Activated naive CD4-positive, alpha-beta T cell treated with anti-CD3 and anti-CD28 coated beads, Interleukin-2, amount 10 ng/mL, durations not matched to agents 7 days and 5 days (primary cell): ENCODE results near the gene ADGRV1.

Experiments used
- CTCF ChIA-PET: fragments of 350-600 bp; sonication (Branson Sonifier 250); formaldehyde crosslinking; loops from one replicate; lab custom pipeline; 2021; ENCODE audit warnings: antibody characterized with exemption; lab: Charles Lee
- DNase-seq: peaks from one replicate; pipeline ENCODE4 v3.0.0-alpha.2; 2020
- H3K27ac Mint-ChIP-seq: one replicate; pipeline ENCODE4 v1.8.0; 2021; ENCODE audit warnings: mild to moderate bottlenecking, moderate library complexity, mixed read lengths
- H3K27me3 Mint-ChIP-seq: one replicate; pipeline ENCODE4 v1.8.0; 2021; ENCODE audit warnings: mild to moderate bottlenecking, mixed read lengths
- H3K36me3 Mint-ChIP-seq: one replicate; pipeline ENCODE4 v1.8.0; 2021; ENCODE audit warnings: mixed read lengths
- H3K4me1 Mint-ChIP-seq: one replicate; pipeline ENCODE4 v1.8.0; 2021; ENCODE audit warnings: mixed read lengths
- H3K4me3 Mint-ChIP-seq: one replicate; pipeline ENCODE4 v1.8.0; 2021; ENCODE audit warnings: mild to moderate bottlenecking, moderate library complexity, mixed read lengths
- H3K9me3 Mint-ChIP-seq: one replicate; pipeline ENCODE4 v1.8.0; 2021; ENCODE audit warnings: mixed read lengths

The ADGRV1 gene

DNA sequence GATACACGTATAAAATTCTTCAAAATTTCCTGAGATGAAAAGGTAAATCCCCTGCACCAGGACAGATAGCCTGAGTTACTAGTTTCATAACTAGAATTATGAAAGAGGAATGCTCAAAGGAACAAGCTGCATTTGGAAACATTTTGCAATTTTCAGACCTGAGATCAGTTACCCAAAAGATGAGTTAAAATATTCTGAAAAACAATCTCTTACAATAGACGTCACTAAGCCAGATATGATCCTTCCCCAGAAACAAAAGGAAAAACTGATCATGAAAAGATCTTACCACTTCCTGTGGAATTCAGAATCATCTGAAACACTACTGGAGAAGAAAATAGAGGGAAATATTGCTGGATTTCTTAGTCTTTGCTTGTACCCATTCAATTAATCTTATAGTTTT, 619.9 kb downstream of the ADGRV1 start:
- no peaks in the 10 kb centered on the region for H3K9me3 Mint-ChIP-seq
- H3K27ac Mint-ChIP-seq: no peak overlapping the region
- no peaks in the 10 kb centered on the region for H3K36me3 Mint-ChIP-seq
- H3K27me3 Mint-ChIP-seq: peaks cover 17% of the 10 kb centered on the region
- no peak overlapping the region for H3K4me3 Mint-ChIP-seq
- DNase-seq: no peak
- CTCF ChIA-PET: interaction anchor here (0.8 to 1.1 kb wide), 2 partner anchors 9 to 11 kb away, joined by 3 to 5 read pairs; no protein-coding TSS in a partner anchor
- H3K4me1 Mint-ChIP-seq: peaks cover 12% of the 10 kb centered on the region

DNA sequence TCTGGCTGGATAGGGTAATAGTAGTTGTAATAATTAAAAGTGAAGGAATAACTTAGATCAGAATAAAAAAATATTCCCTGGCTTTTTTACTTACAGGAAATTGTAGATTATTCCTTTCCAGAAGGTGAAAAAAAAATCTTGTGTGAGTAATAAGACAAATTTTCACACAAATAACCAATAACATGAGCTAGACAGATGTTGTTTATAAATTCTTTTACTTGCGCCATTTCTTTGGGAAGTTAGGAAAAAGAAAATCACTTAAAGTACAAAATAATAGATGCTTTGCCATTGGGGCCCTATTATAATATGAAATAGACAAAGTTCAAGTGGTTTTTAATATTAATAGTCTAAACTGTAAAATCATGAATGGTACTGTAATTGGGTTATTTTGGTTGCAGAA, 620.4 kb downstream of the ADGRV1 start:
- Mint-ChIP-seq H3K9me3 (no peaks in the 10 kb centered on the region), H3K27me3 (peaks cover 17% of the 10 kb centered on the region), H3K4me1 (peaks cover 17% of the 10 kb centered on the region), H3K27ac (no peak overlapping the region), H3K36me3 (no peaks in the 10 kb centered on the region), H3K4me3 (no peak overlapping the region)
- no peak for DNase-seq
- CTCF ChIA-PET: interaction anchor here (1.1 kb wide), 1 partner anchor 9 kb away, joined by 5 read pairs; no protein-coding TSS in a partner anchor

DNA sequence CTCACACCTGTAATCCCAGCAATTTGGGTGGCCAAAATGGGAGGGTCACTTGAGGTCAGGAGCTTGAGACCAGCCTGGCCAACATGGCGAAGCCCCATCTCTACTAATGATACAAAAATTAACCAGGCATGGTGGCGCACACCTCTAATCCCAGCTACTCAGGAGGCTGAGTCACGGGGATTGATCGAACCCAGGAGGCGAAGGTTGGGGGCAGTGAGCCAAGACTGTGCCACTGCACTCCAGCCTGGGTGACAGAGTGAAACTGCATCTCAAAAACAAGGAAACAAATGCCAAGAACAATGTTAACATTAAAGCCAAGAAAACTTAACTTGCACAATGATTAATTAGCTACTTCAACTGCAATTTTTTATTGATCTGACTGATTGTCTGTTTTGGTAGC, 621.9 kb downstream of the ADGRV1 start:
- Mint-ChIP-seq H3K9me3 (no peaks in the 10 kb centered on the region), H3K27me3 (peaks cover 18% of the 10 kb centered on the region), H3K4me3 (no peak overlapping the region), H3K4me1 (peaks cover 19% of the 10 kb centered on the region), H3K36me3 (no peaks in the 10 kb centered on the region), H3K27ac (no peak overlapping the region)
- DNase-seq: no peak
- CTCF ChIA-PET: no interaction called here

DNA sequence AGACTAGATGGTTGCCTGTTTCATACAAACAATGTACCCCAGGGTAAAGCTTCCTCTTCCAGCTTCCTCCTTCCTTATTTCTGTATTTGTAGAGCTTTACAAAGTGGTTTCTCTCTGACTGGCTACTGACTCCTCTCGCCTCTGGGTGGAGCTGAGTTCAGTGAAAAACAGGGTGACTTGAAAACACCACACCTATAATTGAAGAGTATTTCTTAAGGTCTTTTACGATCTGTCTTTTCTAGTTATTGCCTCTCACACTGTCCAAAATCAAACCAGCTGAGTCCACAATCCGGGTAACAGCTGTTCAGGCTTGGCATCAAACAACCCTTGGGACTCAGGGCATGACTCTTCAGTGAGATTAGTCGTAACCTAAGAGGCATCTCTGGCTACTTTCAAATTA, 624.2 kb downstream of the ADGRV1 start:
- Mint-ChIP-seq H3K9me3 (no peaks in the 10 kb centered on the region), H3K4me1 (peaks cover 19% of the 10 kb centered on the region), H3K27ac (no peak overlapping the region), H3K27me3 (peaks cover 9% of the 10 kb centered on the region), H3K36me3 (no peaks in the 10 kb centered on the region), H3K4me3 (no peak overlapping the region)
- CTCF ChIA-PET: interaction anchor here (0.7 to 2.2 kb wide), 5 partner anchors 13 to 205 kb away, joined by 3 to 13 read pairs (median 4); no protein-coding TSS in a partner anchor
- DNase-seq: no peak

DNA sequence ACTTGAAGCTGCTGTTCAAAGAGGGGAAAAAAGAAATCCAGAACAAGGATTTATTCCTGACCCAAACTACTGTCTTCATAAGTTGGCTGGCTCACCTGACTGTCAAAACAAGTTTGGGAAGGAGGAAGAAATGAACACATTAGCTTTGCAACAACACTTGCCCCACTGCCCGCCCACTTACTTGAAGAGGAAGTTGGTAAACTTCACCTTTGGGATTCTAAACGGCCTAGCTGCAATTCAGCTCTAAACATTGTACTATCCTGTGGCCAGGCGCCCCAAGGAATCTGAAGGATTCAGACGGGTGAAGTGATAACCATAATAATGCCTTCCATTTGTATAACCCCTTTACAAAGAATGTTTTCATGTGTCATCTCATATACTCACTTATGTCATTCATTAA, 625.1 kb downstream of the ADGRV1 start:
- DNase-seq: no peak
- Mint-ChIP-seq H3K27me3 (peaks cover 9% of the 10 kb centered on the region), H3K27ac (peak overlapping the region; percentile 58)

DNA sequence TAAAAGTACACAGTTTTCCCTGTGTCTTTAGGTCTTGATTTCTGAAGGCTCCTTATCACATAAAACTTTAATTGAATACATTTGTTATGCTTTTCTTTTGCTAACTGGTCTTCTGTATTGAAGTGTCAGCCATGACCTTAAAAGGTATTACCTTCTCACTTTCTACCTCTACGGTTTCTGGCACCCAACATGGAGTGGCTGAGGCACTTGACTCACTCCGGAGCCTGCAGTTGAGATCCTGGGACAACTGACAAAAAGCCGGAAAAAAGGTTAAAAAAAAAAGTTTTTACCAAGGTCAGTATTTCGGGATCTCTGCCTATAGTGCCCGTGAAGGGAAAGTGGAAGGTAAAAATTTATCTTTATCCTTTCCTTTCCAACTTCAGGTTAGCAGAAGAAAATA, 627.5 kb downstream of the ADGRV1 start:
- Mint-ChIP-seq H3K4me3 (no peak overlapping the region), H3K9me3 (no peaks in the 10 kb centered on the region), H3K27me3 (peaks cover 9% of the 10 kb centered on the region), H3K27ac (no peak overlapping the region), H3K36me3 (no peaks in the 10 kb centered on the region), H3K4me1 (peaks cover 19% of the 10 kb centered on the region)
- CTCF ChIA-PET: no interaction called here
- DNase-seq: no peak

More for the DNA sequence above, 625.1 kb downstream of the ADGRV1 start:
- Mint-ChIP-seq H3K4me3 (no peak overlapping the region), H3K4me1 (peaks cover 19% of the 10 kb centered on the region), H3K36me3 (no peaks in the 10 kb centered on the region), H3K9me3 (no peaks in the 10 kb centered on the region)
- CTCF ChIA-PET: interaction anchor here (1.4 to 2.2 kb wide), 3 partner anchors 21 to 204 kb away, joined by 3 to 13 read pairs (median 4); no protein-coding TSS in a partner anchor

DNA sequence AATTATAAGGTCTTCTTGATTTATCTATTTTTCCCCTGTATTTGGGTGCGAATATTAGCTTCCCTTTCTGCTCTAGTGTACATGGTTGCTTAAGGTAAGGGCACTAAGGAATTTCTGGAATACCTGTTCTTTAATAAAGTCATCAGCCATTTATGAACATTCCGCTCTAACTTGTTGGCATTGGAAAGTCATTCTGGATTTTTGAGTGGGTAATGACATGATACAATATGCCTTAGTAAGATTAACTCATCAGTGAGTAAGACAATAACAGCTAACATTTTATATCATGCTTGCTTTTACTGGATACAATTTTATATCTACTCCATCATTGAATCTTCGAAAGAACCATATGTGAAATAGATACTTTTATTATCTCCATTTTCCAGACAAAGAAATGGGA, 628.4 kb downstream of the ADGRV1 start:
- Mint-ChIP-seq H3K27me3 (peaks cover 5% of the 10 kb centered on the region), H3K9me3 (no peaks in the 10 kb centered on the region), H3K27ac (no peak overlapping the region), H3K4me1 (peaks cover 19% of the 10 kb centered on the region), H3K36me3 (no peaks in the 10 kb centered on the region), H3K4me3 (no peak overlapping the region)
- no peak for DNase-seq
- CTCF ChIA-PET: interaction anchor here (1.2 to 1.7 kb wide), 2 partner anchors 8 to 232 kb away, joined by 3 to 5 read pairs; no protein-coding TSS in a partner anchor

DNA sequence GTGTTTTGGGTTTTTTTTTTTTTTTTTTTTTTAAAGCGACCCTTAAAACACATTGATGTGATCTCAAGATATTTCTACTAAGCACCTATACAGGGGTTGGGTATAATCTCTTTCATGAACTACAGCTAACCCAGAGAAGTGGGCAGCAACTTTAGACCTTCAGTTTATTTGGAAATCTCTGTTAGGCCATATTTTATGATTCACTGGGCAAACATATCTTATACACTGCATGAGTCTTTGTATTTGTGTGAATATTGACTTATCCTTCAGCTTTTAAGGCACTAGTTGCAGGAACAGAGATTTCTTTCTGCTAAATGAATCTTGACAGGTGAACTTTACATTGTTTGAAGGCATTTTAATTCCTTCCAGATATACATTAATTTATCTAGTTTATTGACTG, 630.2 kb downstream of the ADGRV1 start:
- CTCF ChIA-PET: interaction anchor here (0.7 to 1.7 kb wide), 2 partner anchors 10 to 26 kb away, joined by 4 to 5 read pairs; no protein-coding TSS in a partner anchor
- Mint-ChIP-seq H3K36me3 (no peaks in the 10 kb centered on the region), H3K4me1 (peaks cover 4% of the 10 kb centered on the region), H3K27me3 (peaks cover 5% of the 10 kb centered on the region), H3K27ac (no peak overlapping the region), H3K9me3 (no peaks in the 10 kb centered on the region), H3K4me3 (no peak overlapping the region)
- no peak for DNase-seq

DNA sequence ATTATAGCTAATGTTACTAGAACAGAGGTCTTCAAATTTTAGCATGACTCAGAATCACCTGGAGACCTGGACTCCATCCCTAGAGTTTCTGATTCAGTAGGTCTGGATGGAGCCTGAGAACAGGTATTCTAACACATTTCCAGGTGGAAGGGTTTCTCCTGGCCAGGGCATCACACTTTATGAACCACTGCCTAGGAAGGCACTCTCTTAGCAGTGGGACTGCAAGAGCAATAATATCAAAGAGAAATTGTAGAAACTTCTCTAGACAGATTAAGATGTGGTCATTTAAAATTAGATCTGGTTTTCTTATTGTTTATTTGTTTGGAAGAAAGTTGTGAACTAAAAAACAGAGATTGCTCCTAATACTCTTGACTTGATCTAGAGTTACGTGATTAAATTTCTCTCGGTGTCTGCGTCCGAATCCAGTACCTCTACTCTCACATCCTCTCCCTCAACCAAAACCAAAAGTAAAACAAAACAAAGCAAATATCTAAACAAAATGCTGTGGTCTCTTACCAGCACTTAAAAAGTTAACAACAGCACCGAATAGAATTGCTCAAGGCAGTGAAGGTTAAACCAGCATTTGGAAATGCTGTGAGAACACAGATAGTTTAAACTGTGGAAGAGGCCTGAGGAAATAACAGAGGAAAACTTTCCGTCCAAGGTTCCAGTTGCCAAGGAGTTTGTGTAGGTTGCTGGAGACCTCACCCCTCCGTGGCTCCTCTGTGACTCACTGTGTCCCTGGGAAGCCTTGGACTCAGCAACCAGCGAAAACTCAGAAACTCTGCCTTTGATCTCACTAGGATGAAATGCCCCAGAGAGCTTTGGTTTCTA, 631.1 kb downstream of the ADGRV1 start:
- H3K27ac Mint-ChIP-seq: no peak overlapping the region
- no peak overlapping the region for H3K4me3 Mint-ChIP-seq
- DNase-seq: no peak
- peaks cover 5% of the 10 kb centered on the region for H3K27me3 Mint-ChIP-seq
- CTCF ChIA-PET: no interaction called here
- H3K36me3 Mint-ChIP-seq: no peaks in the 10 kb centered on the region
- H3K9me3 Mint-ChIP-seq: no peaks in the 10 kb centered on the region
- no peaks in the 10 kb centered on the region for H3K4me1 Mint-ChIP-seq

DNA sequence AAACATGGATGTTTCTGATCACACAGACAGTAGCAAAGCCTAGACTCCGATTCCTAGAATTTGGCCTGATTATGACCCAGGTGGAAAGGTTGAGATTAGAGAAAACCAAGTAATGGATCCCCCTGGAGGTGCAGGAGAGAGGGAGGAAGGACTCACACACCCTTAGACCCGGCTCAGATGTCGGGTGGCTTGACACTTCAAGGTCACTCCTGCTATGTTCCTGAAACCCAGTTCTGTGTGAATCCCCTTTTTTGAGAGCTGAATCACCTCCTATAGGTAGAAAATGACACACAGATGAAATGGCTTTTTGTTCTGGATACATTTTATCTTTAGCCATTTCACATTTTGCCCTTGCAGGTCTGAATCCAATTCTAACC, 631.7 kb downstream of the ADGRV1 start:
- no peak overlapping the region for H3K4me3 Mint-ChIP-seq
- no peaks in the 10 kb centered on the region for H3K36me3 Mint-ChIP-seq
- H3K27me3 Mint-ChIP-seq: peaks cover 5% of the 10 kb centered on the region
- no peak for DNase-seq
- no peaks in the 10 kb centered on the region for H3K9me3 Mint-ChIP-seq
- H3K4me1 Mint-ChIP-seq: no peaks in the 10 kb centered on the region
- no peak overlapping the region for H3K27ac Mint-ChIP-seq
- CTCF ChIA-PET: no interaction called here

DNA sequence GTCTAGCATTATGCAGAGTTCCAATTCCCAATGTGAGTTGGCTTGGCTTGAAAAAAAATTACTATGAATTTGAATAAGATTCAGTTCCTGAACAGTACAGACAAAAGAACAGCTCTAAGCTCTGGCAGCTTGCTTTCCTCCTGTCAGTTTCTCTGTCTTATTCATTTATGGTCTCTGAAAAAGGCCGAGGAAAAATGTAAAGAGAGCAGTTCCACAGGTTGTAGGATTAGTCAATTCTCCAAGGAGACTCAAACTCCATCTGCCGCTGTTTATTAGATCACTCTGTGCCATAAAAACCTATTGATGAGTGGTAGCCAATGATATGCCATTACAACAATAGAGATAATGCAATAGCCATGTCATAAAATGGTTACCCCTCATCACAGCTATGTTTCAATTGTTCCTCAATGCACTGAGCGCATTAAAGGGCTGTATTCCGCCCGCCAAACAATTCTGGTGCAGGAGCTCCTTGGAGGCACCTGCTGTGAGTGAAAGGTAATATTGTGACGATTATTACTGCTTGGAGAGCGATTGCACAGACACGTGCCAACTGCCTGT, 636.3 kb downstream of the ADGRV1 start:
- no peaks in the 10 kb centered on the region for H3K4me1 Mint-ChIP-seq
- H3K36me3 Mint-ChIP-seq: no peaks in the 10 kb centered on the region
- no peaks in the 10 kb centered on the region for H3K27me3 Mint-ChIP-seq
- H3K27ac Mint-ChIP-seq: no peak overlapping the region
- no peak for DNase-seq
- H3K4me3 Mint-ChIP-seq: no peak overlapping the region
- CTCF ChIA-PET: no interaction called here
- no peaks in the 10 kb centered on the region for H3K9me3 Mint-ChIP-seq

DNA sequence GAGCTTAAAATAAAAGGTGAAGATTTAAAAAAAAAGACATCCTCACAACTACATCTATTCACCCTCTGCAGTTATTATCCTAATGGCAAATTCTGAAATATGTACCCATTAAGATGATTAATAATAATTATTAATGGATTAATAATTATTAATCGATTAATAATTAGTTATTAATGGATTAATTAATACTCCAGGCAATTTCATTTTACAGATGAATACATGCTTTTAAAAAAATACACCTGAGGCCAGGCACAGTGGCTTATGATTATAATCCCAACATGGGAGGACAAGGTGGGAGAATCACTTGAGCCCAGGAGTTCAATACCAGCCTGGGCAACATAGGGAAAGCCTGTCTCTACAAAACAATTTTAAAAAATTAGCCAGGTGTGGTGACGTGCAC, 642.1 kb downstream of the ADGRV1 start:
- Mint-ChIP-seq H3K36me3 (no peaks in the 10 kb centered on the region), H3K27ac (no peak overlapping the region), H3K4me1 (no peaks in the 10 kb centered on the region), H3K4me3 (no peak overlapping the region), H3K27me3 (no peaks in the 10 kb centered on the region), H3K9me3 (no peaks in the 10 kb centered on the region)
- DNase-seq: no peak
- CTCF ChIA-PET: no interaction called here

DNA sequence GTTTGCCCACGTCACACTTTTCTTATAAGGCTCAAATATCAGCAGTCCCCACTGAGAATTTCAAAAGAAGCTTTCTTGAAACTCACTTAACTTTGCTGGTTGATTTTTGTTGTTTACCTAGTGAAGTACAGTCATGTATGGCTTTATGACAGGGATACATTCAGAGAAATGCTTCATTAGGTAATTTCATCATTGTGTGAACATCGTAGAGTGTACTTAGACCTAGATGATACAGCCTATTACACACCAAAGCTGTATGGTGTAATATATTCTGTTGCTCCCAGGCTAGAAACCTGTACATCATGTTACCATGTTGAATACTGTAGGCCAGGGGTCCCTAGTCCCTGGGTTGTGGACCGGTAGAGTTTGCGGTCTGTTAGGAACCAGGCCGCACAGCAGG, 647.5 kb downstream of the ADGRV1 start:
- CTCF ChIA-PET: no interaction called here
- Mint-ChIP-seq H3K27me3 (peaks cover 4% of the 10 kb centered on the region), H3K27ac (no peak overlapping the region), H3K9me3 (no peaks in the 10 kb centered on the region), H3K4me3 (no peak overlapping the region), H3K36me3 (no peaks in the 10 kb centered on the region), H3K4me1 (no peaks in the 10 kb centered on the region)
- no peak for DNase-seq

DNA sequence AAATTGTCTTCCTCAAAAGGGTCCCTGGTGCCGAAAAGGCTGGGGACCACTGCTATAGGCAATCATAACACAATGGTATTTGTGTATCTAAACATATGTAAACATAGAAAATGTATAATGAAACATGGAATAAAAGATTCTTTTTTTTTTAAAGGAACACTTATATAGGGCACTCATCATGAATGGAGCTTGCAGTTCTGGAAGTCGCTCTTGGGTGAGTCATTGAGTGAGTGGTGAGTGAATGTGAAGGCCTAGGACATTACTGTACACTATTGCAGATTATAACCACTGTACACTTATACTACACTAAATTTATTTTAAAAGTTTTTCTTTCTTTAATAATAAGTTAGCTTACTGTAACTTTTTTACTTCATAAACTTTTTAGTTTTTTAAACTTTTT, 648.1 kb downstream of the ADGRV1 start:
- CTCF ChIA-PET: interaction anchor here (1.0 kb wide), 1 partner anchor 102 kb away, joined by 3 read pairs; no protein-coding TSS in a partner anchor
- H3K4me3 Mint-ChIP-seq: no peak overlapping the region
- H3K27me3 Mint-ChIP-seq: peaks cover 4% of the 10 kb centered on the region
- no peak for DNase-seq
- no peaks in the 10 kb centered on the region for H3K9me3 Mint-ChIP-seq
- H3K36me3 Mint-ChIP-seq: no peaks in the 10 kb centered on the region
- H3K4me1 Mint-ChIP-seq: no peaks in the 10 kb centered on the region
- H3K27ac Mint-ChIP-seq: no peak overlapping the region
